H9 (cell line): ENCODE results near the gene OR2AT4. TPM values are rescaled to one million over a fixed set of nuclear protein-coding genes. Genes with fewer than 3 reads are reported as not detected.

Experiments used
- DNase-seq: peaks from one replicate; pipeline ENCODE4 v3.0.0-alpha.2; 2017
- H2AFZ ChIP-seq: one replicate; pipeline ENCODE4 v1.6.1; 2013; ENCODE audit warnings: mild to moderate bottlenecking, low read length, control low read depth, moderate library complexity
- H2AK5ac ChIP-seq: 2 replicates; pipeline ENCODE4 v1.6.1; 2013; ENCODE audit warnings: low read length, control low read depth, mixed read lengths; ENCODE audit not compliant: insufficient read length
- H2BK120ac ChIP-seq: one replicate; pipeline ENCODE4 v1.6.1; 2013; ENCODE audit warnings: low read depth, mild to moderate bottlenecking, low read length, control low read depth, inconsistent platforms; ENCODE audit not compliant: poor library complexity, severe bottlenecking
- H2BK12ac ChIP-seq: 2 replicates; pipeline ENCODE4 v1.6.1; 2013; ENCODE audit warnings: low read length, control low read depth, mixed read lengths, low read depth; ENCODE audit not compliant: insufficient read length
- H2BK15ac ChIP-seq: 2 replicates; pipeline ENCODE4 v1.6.1; 2013; ENCODE audit warnings: low read depth, low read length, control low read depth
- H2BK20ac ChIP-seq: one replicate; pipeline ENCODE4 v1.6.1; 2013; ENCODE audit warnings: low read depth, mild to moderate bottlenecking, low read length, control low read depth, inconsistent platforms; ENCODE audit not compliant: poor library complexity, severe bottlenecking
- H2BK5ac ChIP-seq: 2 replicates; pipeline ENCODE4 v1.6.1; 2013; ENCODE audit warnings: low read length, control low read depth, mixed read lengths; ENCODE audit not compliant: insufficient read length
- H3K14ac ChIP-seq: 2 replicates; pipeline ENCODE4 v1.6.1; 2013; ENCODE audit warnings: low read length, control low read depth; ENCODE audit not compliant: insufficient read depth
- H3K18ac ChIP-seq: 2 replicates; pipeline ENCODE4 v1.6.1; 2013; ENCODE audit warnings: low read depth, mild to moderate bottlenecking, mixed read lengths, low read length, control low read depth; ENCODE audit not compliant: insufficient read length
- H3K23ac ChIP-seq: 2 replicates; pipeline ENCODE4 v1.6.1; 2013; ENCODE audit warnings: low read length, control low read depth, mixed read lengths, low read depth; ENCODE audit not compliant: insufficient read length
- H3K23me2 ChIP-seq: 2 replicates; pipeline ENCODE4 v1.6.1; 2013; ENCODE audit warnings: low read depth, mild to moderate bottlenecking, mixed read lengths, low read length, control low read depth; ENCODE audit not compliant: insufficient read length, poor library complexity, severe bottlenecking
- H3K27ac ChIP-seq: 2 replicates; pipeline ENCODE4 v1.5.1; 2013; ENCODE audit warnings: low read length, control low read depth, mixed read lengths, low read depth; ENCODE audit not compliant: insufficient read length
- H3K27me3 ChIP-seq: 2 replicates; pipeline ENCODE4 v1.6.1; 2013; ENCODE audit warnings: low read length, control low read depth, inconsistent platforms; ENCODE audit not compliant: insufficient read depth
- H3K4ac ChIP-seq: 2 replicates; pipeline ENCODE4 v1.6.1; 2013; ENCODE audit warnings: low read depth, mild to moderate bottlenecking, control low read depth, inconsistent platforms, low read length, moderate library complexity
- H3K4me1 ChIP-seq: 2 replicates; pipeline ENCODE4 v1.6.1; 2013; ENCODE audit warnings: low read length, control low read depth, inconsistent platforms; ENCODE audit not compliant: insufficient read depth
- H3K4me2 ChIP-seq: 2 replicates; pipeline ENCODE4 v1.6.1; 2013; ENCODE audit warnings: low read length, control low read depth, mixed read lengths; ENCODE audit not compliant: insufficient read length, insufficient read depth
- H3K56ac ChIP-seq: 2 replicates; pipeline ENCODE4 v1.6.1; 2013; ENCODE audit warnings: low read depth, mild to moderate bottlenecking, mixed read lengths, low read length, control low read depth; ENCODE audit not compliant: insufficient read length
- H3K79me1 ChIP-seq: 2 replicates; pipeline ENCODE4 v1.6.1; 2013; ENCODE audit warnings: low read depth, mild to moderate bottlenecking, moderate library complexity, low read length, control low read depth, inconsistent platforms; ENCODE audit not compliant: insufficient read depth, poor library complexity, severe bottlenecking
- H3K79me2 ChIP-seq: 2 replicates; pipeline ENCODE4 v1.6.1; 2013; ENCODE audit warnings: low read length, control low read depth, inconsistent platforms; ENCODE audit not compliant: insufficient read depth
- H3K9ac ChIP-seq: 2 replicates; pipeline ENCODE4 v1.6.1; 2013; ENCODE audit warnings: low read length, control low read depth, mixed read lengths; ENCODE audit not compliant: insufficient read length; ENCODE audit errors: extremely low read depth
- H3K9me3 ChIP-seq: one replicate; pipeline ENCODE4 v1.6.1; 2013; ENCODE audit warnings: low read depth, low read length, inconsistent platforms; ENCODE audit not compliant: control insufficient read depth
- H3T11ph ChIP-seq: one replicate; pipeline ENCODE4 v1.6.1; 2013; ENCODE audit warnings: mild to moderate bottlenecking, low read length, control low read depth, inconsistent platforms
- H4K20me1 ChIP-seq: one replicate; pipeline ENCODE4 v1.6.1; 2013; ENCODE audit not compliant: control insufficient read depth, insufficient read length, insufficient read depth
- H4K5ac ChIP-seq: 2 replicates; pipeline ENCODE4 v1.6.1; 2013; ENCODE audit warnings: low read depth, mild to moderate bottlenecking, mixed read lengths, low read length, control low read depth; ENCODE audit not compliant: insufficient read length
- H4K8ac ChIP-seq: replicated peaks from 2 replicates; pipeline ENCODE4 v1.6.1; 2013; ENCODE audit warnings: low read length, control low read depth, mixed read lengths, low read depth; ENCODE audit not compliant: insufficient read length
- H4K91ac ChIP-seq: 2 replicates; pipeline ENCODE4 v1.6.1; 2013; ENCODE audit warnings: low read depth, mild to moderate bottlenecking, moderate library complexity, mixed read lengths, low read length, control low read depth; ENCODE audit not compliant: insufficient read length
- H3K27ac Mint-ChIP-seq, 3 experiments: 2 replicates in 2 of 3; 3 replicates in 1 of 3; pipeline ENCODE4 v1.8.0; 2020 to 2021; ENCODE audit warnings: mixed read lengths in 3 of 3, mild to moderate bottlenecking in 1 of 3, moderate library complexity in 1 of 3
- H3K27me3 Mint-ChIP-seq: 2 replicates; pipeline ENCODE4 v1.8.0; 2021; ENCODE audit warnings: low read depth, mild to moderate bottlenecking, moderate library complexity, mixed read lengths
- H3K36me3 Mint-ChIP-seq, 3 experiments: 2 replicates in 2 of 3; 3 replicates in 1 of 3; pipeline ENCODE4 v1.8.0; 2020 to 2021; ENCODE audit warnings: low read depth in 3 of 3, mixed read lengths in 3 of 3; ENCODE audit not compliant: insufficient read depth in 1 of 3
- H3K4me1 Mint-ChIP-seq, 2 experiments: 2 replicates each; pipeline ENCODE4 v1.8.0; 2020; ENCODE audit warnings: mixed read lengths in 2 of 2
- H3K4me3 Mint-ChIP-seq, 2 experiments: 2 replicates in 1 of 2; 3 replicates in 1 of 2; pipeline ENCODE4 v1.8.0; 2020 to 2021; ENCODE audit warnings: mild to moderate bottlenecking in 2 of 2, mixed read lengths in 2 of 2, moderate library complexity in 1 of 2
- H3K9me3 Mint-ChIP-seq, 2 experiments: 2 replicates in 1 of 2; 3 replicates in 1 of 2; pipeline ENCODE4 v1.8.0; 2020; ENCODE audit warnings: mild to moderate bottlenecking in 2 of 2, mixed read lengths in 2 of 2, moderate library complexity in 1 of 2
- CTCF ChIP-seq: fragments of 200-600 bp; sonication (generic); conservative IDR thresholded peaks from 3 replicates; pipeline ENCODE4 v1.8.0; 2021; ENCODE audit warnings: antibody characterized with exemption, mild to moderate bottlenecking
- WGBS: extraction: QIAGEN DNeasy Blood & Tissue Kit; methylation state at CpG from one replicate; pipeline ENCODE4 v1.1.7; 2013; ENCODE audit warnings: missing lambda C conversion rate, low lambda C conversion rate, mixed read lengths; ENCODE audit not compliant: insufficient read length; ENCODE audit errors: extremely low coverage; 5-methylcytosine and 5-hydroxymethylcytosine counted together
- total RNA-seq: library from RNA; stranded (reverse); gene quantifications from 2 replicates; pipeline ENCODE4 v1.2.1, GENCODE V29; 2021

Gene OR2AT4
- total RNA-seq, 1 experiment from 2014 or later = not detected

- no peak for DNase-seq
- Histone ChIP-seq H2AFZ (no peak overlapping the region), H2BK12ac (no peak overlapping the region), H3K4me1 (no peaks in the 10 kb centered on the region), H2BK5ac (no peak overlapping the region), H2BK20ac (no peak overlapping the region), H3K9ac (no peak overlapping the region), H3K23ac (no peak overlapping the region), H2BK120ac (no peak overlapping the region), H3K4me2 (no peak overlapping the region), H3K27me3 (no peaks in the 10 kb centered on the region), H3K18ac (no peak overlapping the region), H3T11ph (no peak overlapping the region), H3K9me3 (no peaks in the 10 kb centered on the region), H4K20me1 (no peaks in the 10 kb centered on the region), H3K56ac (no peak overlapping the region), H3K79me2 (no peaks in the 10 kb centered on the region), H3K23me2 (no peaks in the 10 kb centered on the region), H3K14ac (no peak overlapping the region; the same call in 1 of the 2 replicates), H2AK5ac (no peak overlapping the region), H2BK15ac (no peak overlapping the region), H4K5ac (no peak overlapping the region), H4K91ac (no peak overlapping the region), H4K8ac (no peak overlapping the region), H3K4ac (no peak overlapping the region), H3K27ac (no peak overlapping the region), H3K79me1 (no peaks in the 10 kb centered on the region)
- Mint-ChIP-seq H3K36me3 (no peaks in the 10 kb centered on the region), H3K9me3 (peaks cover 0 to 6% of the 10 kb centered on the region in 2 experiments; a peak in 2 of 5 replicates), H3K4me3 (no peak overlapping the region), H3K27ac (no peak overlapping the region), H3K27me3 (peaks cover 26% of the 10 kb centered on the region), H3K4me1 (peaks cover 4 to 7% of the 10 kb centered on the region in 2 experiments)
- no CpG with 5 or more reads among the region's 5 CpGs for WGBS
- no peak for TF ChIP-seq CTCF
Measured at GRCh38 chr11:75135021-75135650, 38.5 kb upstream of the OR2AT4 start.
